Vagina (tissue), 2 donors: Measurements from ENCODE around the gene EFCAB11. TPM values are rescaled to one million over a fixed set of nuclear protein-coding genes. Genes with fewer than 3 reads are reported as not detected.

Source experiments
- DNase-seq, 2 donors: peaks; one replicate each; pipeline ENCODE4 v3.0.0-alpha.2; 2017; ENCODE audit errors: extremely low spot score in 2 of 2
- H3K27ac ChIP-seq: fragments of 200-600 bp; sonication (generic); one replicate; pipeline ENCODE4 v1.5.1; 2019
- H3K27me3 ChIP-seq: fragments of 200-600 bp; sonication (generic); one replicate; pipeline ENCODE4 v1.5.1; 2019
- H3K36me3 ChIP-seq, 2 donors: fragments of 200-600 bp; sonication (generic); one replicate each; pipeline ENCODE4 v1.5.1; 2017 to 2019
- H3K4me1 ChIP-seq: fragments of 200-600 bp; sonication (generic); one replicate; pipeline ENCODE4 v1.5.1; 2019
- H3K4me3 ChIP-seq, 2 donors: fragments of 200-600 bp; sonication (generic); 1 replicate in 1 of 2; 2 replicates in 1 of 2; pipeline ENCODE4 v1.5.1; 2016 to 2019
- H3K9me3 ChIP-seq: fragments of 200-600 bp; sonication (generic); one replicate; pipeline ENCODE4 v1.5.1; 2019
- CTCF ChIP-seq, 3 experiments: fragments of 450-650 bp in 2 of 3; fragments of 200-600 bp in 1 of 3; sonication (generic) in 1 of 3; IDR thresholded peaks; one replicate each; pipeline ENCODE4 v1.5.1; 2017 to 2019; ENCODE audit warnings: antibody characterized with exemption in 3 of 3, mild to moderate bottlenecking in 2 of 3, moderate library complexity in 2 of 3
- POLR2A ChIP-seq, 2 donors: fragments of 450-650 bp; IDR thresholded peaks; one replicate each; pipeline ENCODE4 v1.6.1; 2017; ENCODE audit warnings: antibody characterized with exemption in 2 of 2, mild to moderate bottlenecking in 2 of 2, moderate library complexity in 2 of 2
- POLR2AphosphoS5 ChIP-seq, 2 donors: sonication (generic); formaldehyde crosslinking; IDR thresholded peaks; one replicate each; pipeline ENCODE4 v1.9.0; 2017; ENCODE audit warnings: antibody characterized with exemption in 2 of 2, mild to moderate bottlenecking in 2 of 2, low read depth in 1 of 2; ENCODE audit not compliant: insufficient read depth in 1 of 2
- intact Hi-C: fragments of 100-400 bp; cut with DNase I; formaldehyde crosslinking; loops from one replicate; pipeline ENCODE4 v1.15.1; 2023
- total RNA-seq: library from RNA; depleted of rRNA; stranded (reverse); fragments of >200 nt; gene quantifications from one replicate; pipeline ENCODE4 v1.2.3, GENCODE V29; 2016

EFCAB11 gene
- total RNA-seq, 1 donor from 2014 or later: 9.6 TPM

GRCh38 chr14:89957791-89958190 lies 3.3 kb upstream of the EFCAB11 start:
- DNase-seq: no peak
- Histone ChIP-seq H3K27me3 (no peaks in the 10 kb centered on the region), H3K4me1 (peaks cover 22% of the 10 kb centered on the region), H3K9me3 (no peaks in the 10 kb centered on the region), H3K27ac (no peak overlapping the region), H3K4me3 (no peak overlapping the region), H3K36me3 (no peaks in the 10 kb centered on the region)
- TF ChIP-seq POLR2A (IDR thresholded peaks at IDR 0.05) (no peak), CTCF (IDR thresholded peaks at IDR 0.05) (no peak), POLR2AphosphoS5 (IDR thresholded peaks at IDR 0.05; ENCODE audit: insufficient read depth in 1 of 2, low read depth in 1 of 2) (no peak)
- intact Hi-C loops: no loop called here

GRCh38 chr14:89957376-89957775 lies 2.8 kb upstream of the EFCAB11 start:
- H3K36me3 ChIP-seq: no peaks in the 10 kb centered on the region
- H3K4me1 ChIP-seq: peaks cover 22% of the 10 kb centered on the region
- no peak overlapping the region for H3K4me3 ChIP-seq
- no peaks in the 10 kb centered on the region for H3K27me3 ChIP-seq
- no peak for DNase-seq
- H3K27ac ChIP-seq: no peak overlapping the region
- no peaks in the 10 kb centered on the region for H3K9me3 ChIP-seq
- TF ChIP-seq CTCF (IDR thresholded peaks at IDR 0.05) (no peak), POLR2A (IDR thresholded peaks at IDR 0.05) (no peak), POLR2AphosphoS5 (IDR thresholded peaks at IDR 0.05; ENCODE audit: insufficient read depth in 1 of 2, low read depth in 1 of 2) (no peak)
- intact Hi-C loops: no loop called here

- peaks cover 22% of the 10 kb centered on the region for H3K4me1 ChIP-seq
- peak overlapping the region; percentile 78 to 79 for H3K4me3 ChIP-seq
- intact Hi-C loops: no loop called here
- no peak for TF ChIP-seq CTCF (IDR thresholded peaks at IDR 0.05)
- peak in 1 of 2 donors; percentile 14 for TF ChIP-seq POLR2AphosphoS5 (IDR thresholded peaks at IDR 0.05; ENCODE audit: insufficient read depth in 1 of 2, low read depth in 1 of 2)
- TF ChIP-seq POLR2A (IDR thresholded peaks at IDR 0.05): no peak
- H3K9me3 ChIP-seq: no peaks in the 10 kb centered on the region
- no peak for DNase-seq
- no peaks in the 10 kb centered on the region for H3K27me3 ChIP-seq
- peak overlapping the region; percentile 80 for H3K27ac ChIP-seq
- no peaks in the 10 kb centered on the region for H3K36me3 ChIP-seq
Measured at GRCh38 chr14:89956661-89957009, 2.1 kb upstream of the EFCAB11 start.

- Histone ChIP-seq H3K4me3 (peak within 1 kb of the TSS; percentile 78 to 79), H3K27ac (peak within 1 kb of the TSS; percentile 80), H3K27me3 (no peaks in the 10 kb centered on the region), H3K4me1 (peaks cover 22% of the 10 kb centered on the region), H3K9me3 (no peaks in the 10 kb centered on the region), H3K36me3 (no peaks in the 10 kb centered on the region)
- peak in 1 of 2 donors; percentile 94 for DNase-seq
- intact Hi-C loops: no loop called here
- TF ChIP-seq POLR2AphosphoS5 (IDR thresholded peaks at IDR 0.05; ENCODE audit: insufficient read depth in 1 of 2, low read depth in 1 of 2) (peak; percentile 83 to 86), CTCF (IDR thresholded peaks at IDR 0.05) (no peak), POLR2A (IDR thresholded peaks at IDR 0.05) (peak in 1 of 2 donors; percentile 65)
Measured at GRCh38 chr14:89955745-89956660, 1.5 kb upstream of the EFCAB11 start, which contains the start of gene TDP1. TDP1 (plus strand) TSS chr14:89955927; CDS start chr14:89963115, 7,188 bp downstream.
